OCI-LY7 (cell line): ENCODE results near the gene CCDC184.

ENCODE experiments used
- CTCF ChIP-seq: fragments of 200-600 bp; sonication (generic); conservative IDR thresholded peaks from 2 replicates; pipeline ENCODE4 v1.5.1; 2014; ENCODE audit warnings: mild to moderate bottlenecking, antibody characterized with exemption, low read length, moderate library complexity, mixed read lengths
- EZH2phosphoT487 ChIP-seq: fragments of 200-600 bp; sonication (generic); IDR thresholded peaks from 2 replicates; pipeline ENCODE4 v1.6.1; 2018; ENCODE audit warnings: low read depth, borderline replicate concordance, mild to moderate bottlenecking, mixed run types, antibody characterized with exemption, low read length, moderate library complexity, mixed read lengths

GRCh38 chr12:48176417-48176751, 7.1 kb upstream of the CCDC184 start:
- no peak for TF ChIP-seq CTCF
- TF ChIP-seq EZH2phosphoT487 = no peak
